Stomach (tissue), 4 donors: ENCODE data around the gene MAMDC2.

ENCODE experiments used
- CTCF ChIP-seq, 7 experiments: fragments of 450-650 bp in 4 of 7; fragments of 200-600 bp in 3 of 7; sonication (generic) in 3 of 7; IDR thresholded peaks; one replicate each; pipeline ENCODE4 v1.5.1; 2016 to 2019; ENCODE audit warnings: antibody characterized with exemption in 7 of 7, control low read depth in 2 of 7, mild to moderate bottlenecking in 1 of 7
- POLR2A ChIP-seq, 4 donors: fragments of 450-650 bp; IDR thresholded peaks; one replicate each; pipeline ENCODE4 v1.6.1; 2016; ENCODE audit warnings: antibody characterized with exemption in 4 of 4, control low read depth in 2 of 4, mild to moderate bottlenecking in 1 of 4, moderate library complexity in 1 of 4

GRCh38 chr9:70060883-70061507 lies 17.3 kb downstream of the MAMDC2 start:
- TF ChIP-seq POLR2A (IDR thresholded peaks at IDR 0.05) (no peak), CTCF (IDR thresholded peaks at IDR 0.05) (no peak)
